Loucy (cell line): ENCODE results near the gene CA7.
"Not testable (repeated sequence)": the region's sequence is repeated elsewhere in the genome, so short reads cannot be mapped to it uniquely, and the experiment has no call there.

Experiments used
- CTCF ChIP-seq: fragments of 200-600 bp; sonication (generic); conservative IDR thresholded peaks from 2 replicates; pipeline ENCODE4 v1.5.1; 2014; ENCODE audit warnings: mild to moderate bottlenecking, antibody characterized with exemption, low read length
- EZH2phosphoT487 ChIP-seq: fragments of 200-600 bp; IDR thresholded peaks from 2 replicates; pipeline ENCODE4 v1.6.1; 2018; ENCODE audit warnings: antibody characterized with exemption, mild to moderate bottlenecking, moderate library complexity, borderline replicate concordance

DNA sequence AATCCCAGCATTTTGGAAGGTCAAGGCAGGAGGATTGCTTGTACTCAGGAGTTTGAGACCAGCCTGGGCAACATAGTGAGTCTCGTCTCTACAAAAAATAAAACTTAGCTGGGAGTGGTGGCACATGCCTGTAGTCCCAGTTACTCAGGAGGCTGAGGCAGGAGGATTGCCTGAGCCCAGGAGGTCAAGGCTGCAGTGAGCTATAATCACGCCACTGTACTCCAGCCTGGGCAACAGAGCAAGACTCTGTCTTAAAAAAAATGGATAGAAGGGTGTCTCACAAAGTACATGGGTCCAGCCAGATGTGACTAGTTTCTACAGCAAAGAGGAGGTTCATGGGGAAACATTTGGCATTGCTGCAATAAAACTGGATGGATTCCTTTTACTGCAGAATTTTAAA lies 27.1 kb downstream of the CA7 start:
- TF ChIP-seq EZH2phosphoT487, CTCF: not testable (repeated sequence)
